Neural progenitor cell (in vitro differentiated cells): Measurements from ENCODE around the gene INTS6L.

Source experiments
- EZH2 ChIP-seq: fragments of 200-600 bp; sonication (generic); IDR thresholded peaks from 2 replicates; pipeline ENCODE4 v1.6.1; 2017; ENCODE audit warnings: antibody characterized with exemption, mild to moderate bottlenecking, moderate library complexity
- TF ChIP-seq, protein P1 (sequence below): fragments of 200-600 bp; sonication (generic); IDR thresholded peaks from 2 replicates; pipeline ENCODE4 v1.5.1; 2017; ENCODE audit warnings: antibody characterized with exemption, mild to moderate bottlenecking

DNA sequence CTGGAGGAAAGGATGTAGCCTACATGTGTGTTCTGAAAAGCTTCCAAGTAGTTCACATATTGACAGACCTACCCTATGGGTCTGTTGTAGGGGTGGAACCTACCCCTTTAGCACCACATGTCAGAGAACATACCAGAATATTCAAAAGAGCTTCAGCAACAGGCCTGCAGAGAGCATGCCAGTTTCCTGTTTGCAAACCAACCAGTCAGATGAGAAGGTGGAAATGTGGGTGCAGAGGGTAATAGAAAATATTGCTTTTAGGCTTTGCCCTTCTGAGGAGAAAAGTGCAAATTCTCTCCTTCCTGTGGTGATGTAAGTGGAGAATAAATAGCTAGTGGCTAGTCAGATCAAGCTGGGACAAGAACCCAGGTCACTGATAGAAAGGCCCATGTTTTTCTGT, 16.4 kb downstream of the INTS6L start:
- TF ChIP-seq, protein P1, sequence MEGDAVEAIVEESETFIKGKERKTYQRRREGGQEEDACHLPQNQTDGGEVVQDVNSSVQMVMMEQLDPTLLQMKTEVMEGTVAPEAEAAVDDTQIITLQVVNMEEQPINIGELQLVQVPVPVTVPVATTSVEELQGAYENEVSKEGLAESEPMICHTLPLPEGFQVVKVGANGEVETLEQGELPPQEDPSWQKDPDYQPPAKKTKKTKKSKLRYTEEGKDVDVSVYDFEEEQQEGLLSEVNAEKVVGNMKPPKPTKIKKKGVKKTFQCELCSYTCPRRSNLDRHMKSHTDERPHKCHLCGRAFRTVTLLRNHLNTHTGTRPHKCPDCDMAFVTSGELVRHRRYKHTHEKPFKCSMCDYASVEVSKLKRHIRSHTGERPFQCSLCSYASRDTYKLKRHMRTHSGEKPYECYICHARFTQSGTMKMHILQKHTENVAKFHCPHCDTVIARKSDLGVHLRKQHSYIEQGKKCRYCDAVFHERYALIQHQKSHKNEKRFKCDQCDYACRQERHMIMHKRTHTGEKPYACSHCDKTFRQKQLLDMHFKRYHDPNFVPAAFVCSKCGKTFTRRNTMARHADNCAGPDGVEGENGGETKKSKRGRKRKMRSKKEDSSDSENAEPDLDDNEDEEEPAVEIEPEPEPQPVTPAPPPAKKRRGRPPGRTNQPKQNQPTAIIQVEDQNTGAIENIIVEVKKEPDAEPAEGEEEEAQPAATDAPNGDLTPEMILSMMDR, result no peak
- TF ChIP-seq EZH2, result no peak
